ENCODE measurements around the gene DNAI1.

DNAI1 gene

GRCh38 chr9:34505370-34506120, 46.9 kb downstream of the DNAI1 start:
- Histone ChIP-seq H3K9ac (ENCODE audit: low read depth, low read length) (no peak overlapping the region), H3K4me3 (ENCODE audit: low read length) (no peak overlapping the region), H3K27me3 (ENCODE audit: insufficient read depth, low read length) (no peaks in the 10 kb centered on the region), H3K36me3 (ENCODE audit: insufficient read depth, low read depth, low read length) (no peaks in the 10 kb centered on the region), H3K9me3 (ENCODE audit: insufficient read depth, low read depth, low read length) (no peaks in the 10 kb centered on the region), H3K27ac (ENCODE audit: low read length) (no peak overlapping the region), H3K4me1 (ENCODE audit: insufficient read depth, low read length) (peaks cover 7% of the 10 kb centered on the region; the same call in 1 of the 2 replicates)

GRCh38 chr9:34506623-34507022, 48.0 kb downstream of the DNAI1 start:
- Histone ChIP-seq H3K27ac (ENCODE audit: low read length) (no peak overlapping the region), H3K9me3 (ENCODE audit: insufficient read depth, low read depth, low read length) (no peaks in the 10 kb centered on the region)

GRCh38 chr9:34507556-34507955, 49.0 kb downstream of the DNAI1 start:
- H3K27ac ChIP-seq (ENCODE audit: low read length), result no peak overlapping the region

More at GRCh38 chr9:34506623-34507022, 48.0 kb downstream of the DNAI1 start:
- Histone ChIP-seq H3K36me3 (ENCODE audit: insufficient read depth, low read depth, low read length) (no peaks in the 10 kb centered on the region), H3K4me1 (ENCODE audit: insufficient read depth, low read length) (peaks cover 8% of the 10 kb centered on the region; the same call in 1 of the 2 replicates), H3K4me3 (ENCODE audit: low read length) (no peak overlapping the region), H3K27me3 (ENCODE audit: insufficient read depth, low read length) (no peaks in the 10 kb centered on the region), H3K9ac (ENCODE audit: low read depth, low read length) (no peak overlapping the region)

GRCh38 chr9:34507966-34508365, 49.4 kb downstream of the DNAI1 start:
- no peak overlapping the region for H3K9ac ChIP-seq (ENCODE audit: low read depth, low read length)
- no peak overlapping the region for H3K27ac ChIP-seq (ENCODE audit: low read length)
- no peak overlapping the region for H3K4me3 ChIP-seq (ENCODE audit: low read length)
- no peaks in the 10 kb centered on the region for H3K27me3 ChIP-seq (ENCODE audit: insufficient read depth, low read length)
- H3K36me3 ChIP-seq (ENCODE audit: insufficient read depth, low read depth, low read length), result no peaks in the 10 kb centered on the region
- H3K9me3 ChIP-seq (ENCODE audit: insufficient read depth, low read depth, low read length), result no peaks in the 10 kb centered on the region
- H3K4me1 ChIP-seq (ENCODE audit: insufficient read depth, low read length), result peaks cover 18% of the 10 kb centered on the region; the same call in 1 of the 2 replicates

More at GRCh38 chr9:34507556-34507955, 49.0 kb downstream of the DNAI1 start:
- Histone ChIP-seq H3K27me3 (ENCODE audit: insufficient read depth, low read length) (no peaks in the 10 kb centered on the region), H3K9ac (ENCODE audit: low read depth, low read length) (no peak overlapping the region), H3K9me3 (ENCODE audit: insufficient read depth, low read depth, low read length) (no peaks in the 10 kb centered on the region), H3K4me3 (ENCODE audit: low read length) (no peak overlapping the region), H3K36me3 (ENCODE audit: insufficient read depth, low read depth, low read length) (no peaks in the 10 kb centered on the region), H3K4me1 (ENCODE audit: insufficient read depth, low read length) (peaks cover 14% of the 10 kb centered on the region; the same call in 1 of the 2 replicates)

GRCh38 chr9:34508463-34508862, 49.9 kb downstream of the DNAI1 start:
- Histone ChIP-seq H3K27me3 (ENCODE audit: insufficient read depth, low read length) (no peaks in the 10 kb centered on the region), H3K36me3 (ENCODE audit: insufficient read depth, low read depth, low read length) (no peaks in the 10 kb centered on the region), H3K27ac (ENCODE audit: low read length) (no peak overlapping the region), H3K4me1 (ENCODE audit: insufficient read depth, low read length) (peaks cover 23% of the 10 kb centered on the region; the same call in 1 of the 2 replicates), H3K9ac (ENCODE audit: low read depth, low read length) (no peak overlapping the region), H3K4me3 (ENCODE audit: low read length) (no peak overlapping the region), H3K9me3 (ENCODE audit: insufficient read depth, low read depth, low read length) (no peaks in the 10 kb centered on the region)

- H3K4me1 ChIP-seq (ENCODE audit: insufficient read depth, low read length), result peaks cover 27% of the 10 kb centered on the region; the same call in 1 of the 2 replicates
- H3K9me3 ChIP-seq (ENCODE audit: insufficient read depth, low read depth, low read length), result no peaks in the 10 kb centered on the region
- H3K27ac ChIP-seq (ENCODE audit: low read length), result no peak overlapping the region
- H3K36me3 ChIP-seq (ENCODE audit: insufficient read depth, low read depth, low read length), result no peaks in the 10 kb centered on the region
- H3K27me3 ChIP-seq (ENCODE audit: insufficient read depth, low read length), result no peaks in the 10 kb centered on the region
- H3K4me3 ChIP-seq (ENCODE audit: low read length), result no peak overlapping the region
- no peak overlapping the region for H3K9ac ChIP-seq (ENCODE audit: low read depth, low read length)
Measured at GRCh38 chr9:34508951-34509350, 50.3 kb downstream of the DNAI1 start.

- H3K9me3 ChIP-seq (ENCODE audit: insufficient read depth, low read depth, low read length), result no peaks in the 10 kb centered on the region
- H3K9ac ChIP-seq (ENCODE audit: low read depth, low read length), result no peak overlapping the region; the same call in 1 of the 2 replicates
- no peaks in the 10 kb centered on the region for H3K27me3 ChIP-seq (ENCODE audit: insufficient read depth, low read length)
- H3K4me1 ChIP-seq (ENCODE audit: insufficient read depth, low read length), result peaks cover 29% of the 10 kb centered on the region; the same call in 1 of the 2 replicates
- no peak overlapping the region for H3K27ac ChIP-seq (ENCODE audit: low read length)
- H3K4me3 ChIP-seq (ENCODE audit: low read length), result no peak overlapping the region
- no peaks in the 10 kb centered on the region for H3K36me3 ChIP-seq (ENCODE audit: insufficient read depth, low read depth, low read length)
Measured at GRCh38 chr9:34510497-34511468, 52.2 kb downstream of the DNAI1 start.

- Histone ChIP-seq H3K36me3 (ENCODE audit: insufficient read depth, low read depth, low read length) (no peaks in the 10 kb centered on the region), H3K9me3 (ENCODE audit: insufficient read depth, low read depth, low read length) (no peaks in the 10 kb centered on the region), H3K9ac (ENCODE audit: low read depth, low read length) (peak overlapping the region; percentile 50; the same call in 1 of the 2 replicates), H3K4me3 (ENCODE audit: low read length) (no peak overlapping the region), H3K27ac (ENCODE audit: low read length) (peak overlapping the region; percentile 42), H3K4me1 (ENCODE audit: insufficient read depth, low read length) (peaks cover 29% of the 10 kb centered on the region; the same call in 1 of the 2 replicates), H3K27me3 (ENCODE audit: insufficient read depth, low read length) (no peaks in the 10 kb centered on the region)
Measured at GRCh38 chr9:34512131-34513078, 53.8 kb downstream of the DNAI1 start.

GRCh38 chr9:34513567-34514214, 55.1 kb downstream of the DNAI1 start:
- Histone ChIP-seq H3K27me3 (ENCODE audit: insufficient read depth, low read length) (no peaks in the 10 kb centered on the region), H3K27ac (ENCODE audit: low read length) (peak overlapping the region; percentile 42), H3K9me3 (ENCODE audit: insufficient read depth, low read depth, low read length) (no peaks in the 10 kb centered on the region), H3K4me3 (ENCODE audit: low read length) (peak overlapping the region; percentile 39; the same call in 1 of the 2 replicates), H3K4me1 (ENCODE audit: insufficient read depth, low read length) (peaks cover 29% of the 10 kb centered on the region; the same call in 1 of the 2 replicates), H3K9ac (ENCODE audit: low read depth, low read length) (peak overlapping the region; percentile 50; the same call in 1 of the 2 replicates), H3K36me3 (ENCODE audit: insufficient read depth, low read depth, low read length) (no peaks in the 10 kb centered on the region)

- Histone ChIP-seq H3K9me3 (ENCODE audit: insufficient read depth, low read depth, low read length) (no peaks in the 10 kb centered on the region), H3K4me3 (ENCODE audit: low read length) (no peak overlapping the region), H3K4me1 (ENCODE audit: insufficient read depth, low read length) (peaks cover 29% of the 10 kb centered on the region; the same call in 1 of the 2 replicates), H3K27ac (ENCODE audit: low read length) (no peak overlapping the region), H3K9ac (ENCODE audit: low read depth, low read length) (no peak overlapping the region), H3K36me3 (ENCODE audit: insufficient read depth, low read depth, low read length) (no peaks in the 10 kb centered on the region), H3K27me3 (ENCODE audit: insufficient read depth, low read length) (no peaks in the 10 kb centered on the region)
Measured at GRCh38 chr9:34514401-34514800, 55.8 kb downstream of the DNAI1 start.
